LoVo (cell line): ENCODE results near the gene CDC42.
"Not testable (repeated sequence)": the region's sequence is repeated elsewhere in the genome, so short reads cannot be mapped to it uniquely, and the experiment has no call there.

Source experiments
- DNase-seq: peaks from one replicate; pipeline ENCODE4 v3.0.0-alpha.2; 2016; ENCODE audit warnings: low spot score

The CDC42 gene

DNA sequence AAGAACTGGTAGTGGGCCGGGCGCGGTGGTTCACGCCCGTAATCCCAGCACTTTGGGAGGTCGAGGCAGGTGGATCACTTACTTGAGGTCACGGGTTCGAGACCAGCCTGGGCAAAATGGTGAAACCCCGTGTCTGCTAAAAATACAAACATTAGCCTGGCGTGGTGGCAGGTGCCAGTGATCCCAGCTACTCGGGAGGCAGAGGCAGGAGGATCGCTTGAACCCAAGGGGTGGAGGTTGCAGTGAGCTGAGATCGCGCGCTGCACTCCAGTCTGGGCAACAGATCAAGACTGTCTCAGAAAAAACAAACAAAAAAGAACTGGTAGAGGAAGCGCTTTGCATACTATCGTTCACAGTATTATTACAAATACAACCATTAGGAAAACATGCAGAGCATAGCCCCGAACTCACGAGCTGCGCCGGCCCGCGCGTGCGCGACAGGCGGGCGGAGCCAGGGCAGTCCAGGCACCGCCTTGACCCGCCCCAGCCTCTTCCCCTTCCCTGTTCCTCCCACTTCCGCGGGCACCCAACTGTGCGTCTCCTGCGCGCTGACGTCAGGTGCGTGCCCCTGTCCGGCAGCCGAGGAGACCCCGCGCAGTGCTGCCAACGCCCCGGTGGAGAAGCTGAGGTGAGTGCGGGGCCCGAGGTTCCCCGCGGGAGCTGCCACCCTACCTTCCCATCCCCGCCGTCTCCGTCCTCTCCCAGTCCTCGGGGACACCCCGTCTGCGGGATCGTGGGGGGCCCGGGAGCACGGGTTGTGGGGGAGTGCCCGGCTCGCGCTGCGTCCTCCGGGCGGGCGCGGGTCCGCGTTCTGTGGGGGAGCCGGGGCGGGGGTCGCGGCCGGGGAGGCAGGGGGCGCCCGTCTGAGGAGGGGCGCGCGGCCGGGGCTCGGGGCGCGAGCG lies at the start of gene CDC42:
TSS of gene CDC42 (plus strand) at position 595 of the 902 bp plus-strand sequence. CDS start 25,770 bp downstream, outside the sequence.
- DNase-seq = peak; percentile 98

GRCh38 chr1:22002875-22003274 lies 49.6 kb upstream of the CDC42 start:
- not testable (repeated sequence) for DNase-seq

- DNase-seq = not testable (repeated sequence)
Observed at GRCh38 chr1:22003959-22004358, 48.5 kb upstream of the CDC42 start.

GRCh38 chr1:22005261-22006149 lies 47.0 kb upstream of the CDC42 start:
- not testable (repeated sequence) for DNase-seq

- DNase-seq = not testable (repeated sequence)
Observed at GRCh38 chr1:22006736-22007135, 45.8 kb upstream of the CDC42 start.

DNA sequence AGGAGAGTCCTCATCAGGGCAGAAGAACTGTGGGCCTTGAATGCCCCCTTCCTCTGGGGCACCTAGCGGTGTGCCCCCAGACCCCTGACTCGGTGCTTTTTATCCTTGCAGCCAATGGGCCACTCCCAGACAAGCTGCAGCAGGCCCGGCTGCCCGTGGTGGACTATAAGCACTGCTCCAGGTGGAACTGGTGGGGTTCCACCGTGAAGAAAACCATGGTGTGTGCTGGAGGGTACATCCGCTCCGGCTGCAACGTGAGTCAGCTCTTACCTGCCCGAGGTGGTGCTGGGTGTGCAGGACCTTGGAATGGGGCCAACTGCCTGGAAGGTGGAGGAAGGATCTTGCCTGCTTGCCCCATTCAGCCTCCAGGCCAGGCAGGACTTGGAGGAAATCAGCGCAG lies 45.2 kb upstream of the CDC42 start:
- DNase-seq = not testable (repeated sequence)

GRCh38 chr1:22009566-22009965 lies 42.9 kb upstream of the CDC42 start:
- not testable (repeated sequence) for DNase-seq

GRCh38 chr1:22012752-22013151 lies 39.8 kb upstream of the CDC42 start:
- not testable (repeated sequence) for DNase-seq

GRCh38 chr1:22014575-22015206 lies 37.8 kb upstream of the CDC42 start:
- DNase-seq = not testable (repeated sequence)

DNA sequence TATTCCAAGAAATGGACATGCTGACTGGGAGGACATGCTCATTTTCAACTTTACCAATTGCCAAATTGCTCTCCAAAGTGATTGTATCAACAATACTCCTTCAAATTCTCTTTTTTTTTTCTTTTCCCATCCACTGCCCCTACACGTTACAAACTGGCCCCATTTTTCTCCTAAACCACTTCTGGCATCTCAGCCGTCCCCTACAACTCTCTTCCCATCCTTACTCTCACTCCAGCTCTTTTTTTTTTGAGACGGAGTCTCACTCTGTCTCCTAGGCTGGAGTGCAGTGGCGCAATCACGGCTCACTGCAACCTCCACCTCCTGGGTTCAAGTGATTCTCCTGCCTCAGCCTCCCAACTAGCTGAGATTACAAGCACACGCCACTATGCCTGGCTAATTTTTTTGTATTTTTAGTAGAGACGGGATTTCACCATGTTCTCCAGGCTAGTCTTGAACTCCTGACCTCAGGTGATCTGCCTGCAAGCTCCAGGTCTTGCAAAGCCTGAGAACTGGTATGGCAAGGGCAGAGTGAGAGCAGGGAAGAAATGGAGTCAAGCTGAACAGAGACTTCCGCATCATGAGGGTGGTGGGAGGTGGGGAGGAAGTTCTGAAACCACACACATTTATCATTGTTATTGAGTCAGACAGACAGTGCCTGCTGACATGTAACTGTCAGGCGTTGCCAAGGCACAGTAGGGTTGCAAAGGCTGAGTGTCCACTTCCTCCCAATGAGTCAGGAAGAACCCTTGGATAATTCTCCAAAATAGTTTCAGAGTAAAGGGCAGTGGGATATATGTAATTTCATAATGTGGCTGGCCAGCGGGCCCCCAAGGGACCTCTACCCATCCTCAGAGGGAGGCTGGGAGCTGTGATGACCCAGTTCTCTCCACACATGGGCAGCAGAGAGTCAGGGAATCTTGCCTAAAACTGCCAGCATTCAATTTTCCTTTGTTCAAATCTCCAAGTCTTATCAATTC lies 33.6 kb upstream of the CDC42 start:
- DNase-seq = peak; percentile 25

- DNase-seq = no peak
Observed at GRCh38 chr1:22021061-22021460, 31.4 kb upstream of the CDC42 start.

DNA sequence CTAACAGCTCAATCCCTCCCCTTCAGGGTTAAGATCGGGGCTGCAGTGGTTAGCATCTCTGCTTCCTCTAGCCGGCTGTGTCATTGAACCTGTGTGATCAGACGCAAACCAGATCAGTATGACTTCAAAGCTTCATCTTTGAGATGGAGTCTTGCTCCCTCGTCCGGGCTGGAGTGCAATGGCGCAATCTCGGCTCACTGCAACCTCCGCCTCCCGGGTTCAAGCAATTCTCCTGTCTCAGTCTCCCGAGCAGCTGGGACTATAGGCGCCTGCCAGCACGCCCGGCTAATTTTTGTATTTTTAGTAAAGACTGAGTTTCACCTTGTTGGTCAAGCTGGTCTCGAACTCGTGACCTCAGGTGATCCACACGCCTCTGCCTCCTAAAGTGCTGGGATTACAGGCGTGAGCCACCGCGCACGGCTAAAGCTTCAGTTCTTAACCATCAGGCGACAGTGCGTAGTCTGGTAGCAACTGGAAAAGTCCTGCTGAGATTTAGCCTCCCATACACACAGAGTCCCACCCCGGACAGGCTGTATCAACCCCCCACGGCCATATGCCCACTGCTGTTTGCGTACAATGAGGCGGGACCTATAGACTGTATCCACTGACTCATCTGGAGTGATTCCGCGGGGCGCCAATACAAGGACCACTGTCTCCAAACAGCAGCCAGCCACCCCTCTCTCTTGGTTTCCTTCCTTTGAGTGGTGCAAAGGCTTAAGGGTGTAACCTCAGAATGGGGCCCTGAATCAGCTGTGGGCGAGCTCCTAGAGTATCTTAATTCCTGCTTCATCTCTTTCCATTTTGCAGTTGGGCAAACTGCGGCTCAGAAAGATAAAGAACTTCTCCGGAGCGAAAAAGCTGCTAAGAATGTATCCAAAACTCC lies 27.8 kb upstream of the CDC42 start:
- peak; percentile 58 for DNase-seq

GRCh38 chr1:22025368-22026155 lies 26.9 kb upstream of the CDC42 start:
- DNase-seq = peak; percentile 94

- no peak for DNase-seq
Observed at GRCh38 chr1:22026924-22027289, 25.6 kb upstream of the CDC42 start.

DNA sequence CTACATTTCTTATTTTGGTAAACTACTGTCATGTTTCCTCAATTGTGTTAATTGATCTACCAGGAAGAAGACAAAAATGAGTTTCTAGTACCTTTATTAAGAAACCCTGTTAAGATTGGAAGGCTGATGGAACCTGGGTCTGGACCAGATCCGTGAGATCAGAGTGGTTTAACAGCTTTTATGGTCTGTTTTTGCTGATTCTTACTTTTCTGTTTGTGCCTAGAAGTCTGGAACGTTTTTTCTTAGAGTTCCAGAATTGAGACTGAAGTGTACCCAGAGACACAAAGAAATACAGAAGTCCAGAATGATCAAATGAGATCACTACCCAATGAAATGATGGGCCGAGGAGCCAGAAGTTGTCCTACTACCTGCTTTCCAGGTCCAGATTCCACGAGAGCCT lies 22.5 kb upstream of the CDC42 start:
- DNase-seq = no peak

GRCh38 chr1:22030473-22030872 lies 22.0 kb upstream of the CDC42 start:
- DNase-seq = no peak

GRCh38 chr1:22031214-22031962 lies 21.1 kb upstream of the CDC42 start:
- no peak for DNase-seq

GRCh38 chr1:22034834-22035233 lies 17.7 kb upstream of the CDC42 start:
- not testable (repeated sequence) for DNase-seq
